Neural crest cell (in vitro differentiated cells): ENCODE results near the gene ZNF438. TPM values are rescaled to one million over a fixed set of nuclear protein-coding genes. Genes with fewer than 3 reads are reported as not detected.

ENCODE experiments used
- DNase-seq: peaks from one replicate; pipeline ENCODE4 v3.0.0; 2021; ENCODE audit warnings: low read depth, mixed read lengths, low spot score
- H3K27ac Mint-ChIP-seq: one replicate; pipeline ENCODE4 v1.8.0; 2021; ENCODE audit warnings: mild to moderate bottlenecking, mixed read lengths; ENCODE audit not compliant: unreplicated experiment
- H3K27me3 Mint-ChIP-seq: 2 replicates; pipeline ENCODE4 v1.8.0; 2021; ENCODE audit warnings: low read depth, mild to moderate bottlenecking, mixed read lengths
- H3K36me3 Mint-ChIP-seq: 2 replicates; pipeline ENCODE4 v1.8.0; 2021; ENCODE audit warnings: low read depth, mild to moderate bottlenecking, mixed read lengths
- H3K4me1 Mint-ChIP-seq: 2 replicates; pipeline ENCODE4 v1.8.0; 2021; ENCODE audit warnings: mixed read lengths
- H3K4me3 Mint-ChIP-seq: one replicate; pipeline ENCODE4 v1.8.0; 2021; ENCODE audit warnings: mild to moderate bottlenecking, mixed read lengths
- H3K9me3 Mint-ChIP-seq: 2 replicates; pipeline ENCODE4 v1.8.0; 2021; ENCODE audit warnings: mixed read lengths
- total RNA-seq: library from RNA; stranded (reverse); gene quantifications from 2 replicates; pipeline ENCODE4 v1.2.1, GENCODE V29; 2021
- TF ChIP-seq, protein P1 (sequence below): fragments of 200-600 bp; sonication (generic); conservative IDR thresholded peaks from 2 replicates; pipeline ENCODE4 v1.5.0; 2021; ENCODE audit warnings: antibody characterized with exemption, mild to moderate bottlenecking

Gene ZNF438
- total RNA-seq, 1 donor from 2014 or later = 3.5 TPM

DNA sequence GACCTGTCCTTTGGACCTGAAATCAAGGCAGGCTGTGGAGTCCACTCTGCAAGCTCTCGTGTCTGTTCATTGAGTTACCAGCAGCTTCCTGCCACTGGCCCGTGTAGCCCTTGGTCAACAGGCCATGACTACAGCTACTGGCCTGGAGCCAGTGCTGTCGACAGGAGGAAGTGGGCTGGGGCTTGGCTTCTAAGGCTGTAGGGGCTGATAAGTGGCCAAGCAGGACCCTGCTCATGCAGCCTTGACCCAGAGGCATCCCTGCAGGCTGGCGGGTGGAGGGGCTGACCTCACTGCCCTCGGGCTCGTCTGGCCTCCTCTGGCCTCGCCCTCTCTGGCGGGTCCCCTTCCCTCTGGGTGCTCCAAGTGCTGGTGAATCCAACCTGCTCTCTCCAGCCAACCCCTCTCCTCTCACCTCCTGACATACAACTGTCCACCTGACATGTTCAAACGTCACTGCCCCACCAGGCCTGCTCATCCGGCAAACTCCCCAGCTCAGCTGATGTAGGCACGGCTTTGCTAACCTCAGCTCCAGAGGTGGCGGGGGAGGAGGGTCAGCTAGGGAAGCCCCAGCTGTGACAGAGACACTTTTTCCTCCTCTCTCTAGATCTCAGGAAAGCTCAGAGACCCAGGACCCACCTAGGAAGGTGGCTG lies 213.5 kb downstream of the ZNF438 start:
- Mint-ChIP-seq H3K4me1 (peaks cover 4% of the 10 kb centered on the region), H3K27ac (no peak overlapping the region), H3K27me3 (no peaks in the 10 kb centered on the region), H3K36me3 (no peaks in the 10 kb centered on the region), H3K9me3 (no peaks in the 10 kb centered on the region), H3K4me3 (no peak overlapping the region)
- TF ChIP-seq, protein P1, sequence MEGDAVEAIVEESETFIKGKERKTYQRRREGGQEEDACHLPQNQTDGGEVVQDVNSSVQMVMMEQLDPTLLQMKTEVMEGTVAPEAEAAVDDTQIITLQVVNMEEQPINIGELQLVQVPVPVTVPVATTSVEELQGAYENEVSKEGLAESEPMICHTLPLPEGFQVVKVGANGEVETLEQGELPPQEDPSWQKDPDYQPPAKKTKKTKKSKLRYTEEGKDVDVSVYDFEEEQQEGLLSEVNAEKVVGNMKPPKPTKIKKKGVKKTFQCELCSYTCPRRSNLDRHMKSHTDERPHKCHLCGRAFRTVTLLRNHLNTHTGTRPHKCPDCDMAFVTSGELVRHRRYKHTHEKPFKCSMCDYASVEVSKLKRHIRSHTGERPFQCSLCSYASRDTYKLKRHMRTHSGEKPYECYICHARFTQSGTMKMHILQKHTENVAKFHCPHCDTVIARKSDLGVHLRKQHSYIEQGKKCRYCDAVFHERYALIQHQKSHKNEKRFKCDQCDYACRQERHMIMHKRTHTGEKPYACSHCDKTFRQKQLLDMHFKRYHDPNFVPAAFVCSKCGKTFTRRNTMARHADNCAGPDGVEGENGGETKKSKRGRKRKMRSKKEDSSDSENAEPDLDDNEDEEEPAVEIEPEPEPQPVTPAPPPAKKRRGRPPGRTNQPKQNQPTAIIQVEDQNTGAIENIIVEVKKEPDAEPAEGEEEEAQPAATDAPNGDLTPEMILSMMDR = no peak
- no peak for DNase-seq

DNA sequence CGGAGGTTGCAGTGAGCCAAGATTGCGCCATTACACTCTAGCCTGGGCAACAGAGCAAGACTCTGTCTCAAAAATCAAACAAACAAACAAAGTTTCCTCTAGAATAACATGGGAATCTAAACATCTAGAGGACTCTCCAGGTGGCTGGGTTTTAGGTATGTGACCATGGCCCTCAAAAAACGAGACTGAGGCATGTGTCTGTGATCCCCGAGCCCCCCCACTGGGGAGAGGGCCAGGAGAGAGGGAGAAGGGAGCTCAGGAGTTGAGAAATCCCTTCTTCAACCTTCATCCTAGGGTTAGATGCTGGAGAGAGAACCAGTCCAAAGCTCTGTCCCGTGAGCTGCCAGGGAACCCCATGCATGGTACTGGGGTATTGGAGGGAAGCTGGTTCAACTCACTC lies 214.1 kb downstream of the ZNF438 start:
- TF ChIP-seq, protein P1 = no peak
- Mint-ChIP-seq H3K27me3 (no peaks in the 10 kb centered on the region), H3K4me3 (no peak overlapping the region), H3K4me1 (peaks cover 7% of the 10 kb centered on the region), H3K27ac (no peak overlapping the region), H3K36me3 (no peaks in the 10 kb centered on the region), H3K9me3 (no peaks in the 10 kb centered on the region)
- DNase-seq = no peak

DNA sequence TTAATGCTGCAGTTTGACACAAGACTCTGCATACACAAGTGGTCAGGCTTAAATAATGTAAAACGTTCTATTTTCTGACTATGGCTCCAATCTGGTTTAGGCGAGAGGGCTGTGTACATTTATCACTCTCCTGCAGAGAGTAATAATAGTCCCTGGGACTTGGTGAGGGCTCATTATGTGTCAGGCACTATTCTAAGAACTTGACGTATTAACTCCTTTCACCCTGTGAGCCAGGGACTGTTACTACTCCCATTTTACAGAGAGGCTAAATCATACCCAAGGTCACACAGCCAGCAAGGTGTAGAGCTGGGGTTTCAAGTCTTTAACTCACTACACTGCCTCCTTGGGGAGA lies 214.9 kb downstream of the ZNF438 start:
- H3K4me3 Mint-ChIP-seq = no peak overlapping the region
- TF ChIP-seq, protein P1 = no peak
- no peaks in the 10 kb centered on the region for H3K36me3 Mint-ChIP-seq
- DNase-seq = no peak
- no peak overlapping the region for H3K27ac Mint-ChIP-seq
- H3K4me1 Mint-ChIP-seq = peaks cover 14% of the 10 kb centered on the region
- no peaks in the 10 kb centered on the region for H3K27me3 Mint-ChIP-seq
- H3K9me3 Mint-ChIP-seq = no peaks in the 10 kb centered on the region

DNA sequence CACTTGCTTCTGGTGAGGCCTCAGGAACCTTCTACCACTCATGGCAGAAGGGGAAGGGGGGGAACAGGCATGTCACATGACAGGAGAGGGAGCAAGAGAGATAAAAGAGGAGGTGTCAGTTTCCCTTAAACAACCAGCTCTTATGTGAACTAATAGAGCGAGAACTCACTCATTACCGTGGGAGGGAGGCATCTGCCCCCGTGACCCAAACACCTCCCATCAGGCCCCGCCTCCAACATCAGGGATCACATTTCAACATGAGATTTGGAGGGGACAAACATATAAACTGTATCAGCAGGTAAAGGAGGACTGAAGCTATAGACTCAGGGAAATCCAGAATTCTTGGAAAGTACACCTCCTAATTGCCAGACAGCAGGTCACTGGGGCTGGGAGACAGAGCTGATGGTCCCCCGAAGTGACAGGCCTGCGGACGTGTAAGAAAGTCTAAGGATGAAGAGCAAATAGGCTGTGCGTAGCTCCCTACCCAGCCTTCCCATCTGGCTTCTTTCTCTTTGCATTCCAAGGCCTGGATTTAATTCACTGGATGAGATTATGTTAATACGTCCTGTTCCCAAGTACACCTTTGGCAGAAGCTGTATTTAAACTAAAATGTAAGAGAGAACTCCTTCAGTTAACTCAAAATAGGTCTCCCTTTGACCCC lies 215.4 kb downstream of the ZNF438 start:
- no peak for DNase-seq
- no peak overlapping the region for H3K4me3 Mint-ChIP-seq
- no peaks in the 10 kb centered on the region for H3K36me3 Mint-ChIP-seq
- H3K9me3 Mint-ChIP-seq = no peaks in the 10 kb centered on the region
- H3K4me1 Mint-ChIP-seq = peaks cover 19% of the 10 kb centered on the region
- H3K27me3 Mint-ChIP-seq = no peaks in the 10 kb centered on the region
- TF ChIP-seq, protein P1 = no peak
- H3K27ac Mint-ChIP-seq = no peak overlapping the region

DNA sequence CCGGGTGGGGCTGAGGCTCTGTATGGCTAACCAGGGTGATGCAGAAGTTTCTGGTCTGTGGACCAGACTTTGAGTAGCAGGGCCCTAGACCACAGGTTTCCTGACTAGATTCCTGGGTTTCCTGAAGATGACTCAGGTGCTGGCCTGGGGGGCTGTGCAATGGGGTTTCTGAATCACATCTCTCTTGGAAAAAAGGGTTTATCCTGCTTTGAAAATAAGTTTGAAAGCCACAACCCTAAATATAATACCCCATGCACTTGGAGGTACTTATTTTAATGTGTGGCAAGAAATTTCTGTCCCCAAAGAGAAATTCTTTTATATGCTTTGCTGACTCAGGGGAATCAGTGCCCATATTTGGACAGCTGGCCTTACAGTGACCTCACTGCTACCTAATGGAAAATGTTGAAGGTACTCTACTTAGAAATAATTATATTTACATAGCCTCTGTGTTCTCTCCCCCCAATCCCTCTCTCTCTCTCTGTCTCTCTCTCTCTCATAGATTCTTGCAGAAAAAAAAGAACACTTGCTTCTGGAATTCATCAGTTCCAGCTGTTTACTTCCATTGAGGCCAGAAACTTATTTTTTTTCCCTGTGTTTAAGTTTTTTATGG lies 217.7 kb downstream of the ZNF438 start:
- Mint-ChIP-seq H3K27ac (no peak overlapping the region), H3K9me3 (no peaks in the 10 kb centered on the region), H3K36me3 (no peaks in the 10 kb centered on the region), H3K4me1 (peaks cover 19% of the 10 kb centered on the region), H3K4me3 (no peak overlapping the region), H3K27me3 (no peaks in the 10 kb centered on the region)
- TF ChIP-seq, protein P1 = no peak
- DNase-seq = no peak
